Transverse colon (tissue), 4 donors: Measurements from ENCODE around the gene C19orf81.

Source experiments
- CTCF ChIP-seq, 5 experiments: fragments of 200-600 bp in 3 of 5; fragments of 450-650 bp in 2 of 5; sonication (generic) in 3 of 5; IDR thresholded peaks; 1 replicate in 2 of 5; 2 replicates in 3 of 5; pipeline ENCODE4 v1.5.1; 2016 to 2017; ENCODE audit warnings: antibody characterized with exemption in 5 of 5, inconsistent platforms in 3 of 5, mild to moderate bottlenecking in 2 of 5, moderate library complexity in 1 of 5
- EP300 ChIP-seq: sonication (generic); formaldehyde crosslinking; IDR thresholded peaks from one replicate; pipeline ENCODE4 v1.6.1; 2017; ENCODE audit warnings: antibody characterized with exemption, low read depth
- POLR2A ChIP-seq: fragments of 450-650 bp; IDR thresholded peaks from one replicate; pipeline ENCODE4 v1.6.1; 2016; ENCODE audit warnings: antibody characterized with exemption, mild to moderate bottlenecking, moderate library complexity
- POLR2AphosphoS5 ChIP-seq, 3 donors: sonication (generic); formaldehyde crosslinking; IDR thresholded peaks; one replicate each; pipeline ENCODE4 v1.6.1; 2016; ENCODE audit warnings: antibody characterized with exemption in 3 of 3

- TF ChIP-seq EP300 (no peak), CTCF (IDR thresholded peaks at IDR 0.05) (no peak), POLR2AphosphoS5 (IDR thresholded peaks at IDR 0.05) (no peak), POLR2A (no peak)
Measured at GRCh38 chr19:50702158-50702870, 53.1 kb downstream of the C19orf81 start.
